T-cell (primary cell): ENCODE measurements around the gene PSMA3. TPM values are rescaled to one million over a fixed set of nuclear protein-coding genes. Genes with fewer than 3 reads are reported as not detected.

Experiments used
- ATAC-seq, 4 experiments: fragments of 200-7000 bp in 3 of 4; fragments of 150-1000 bp in 1 of 4; cut with Tn5 transposase; replicated peaks in 1 of 4; 1 replicate in 3 of 4; 2 replicates in 1 of 4; pipeline ENCODE4 v1.10.0; 2021; ENCODE audit warnings: moderate library complexity in 3 of 4, mild to moderate bottlenecking in 2 of 4, moderate number of reproducible peaks in 1 of 4
- CTCF ChIA-PET, 2 donors: fragments of 300-600 bp; sonication (Branson Sonifier 250); formaldehyde crosslinking; loops; one replicate each; lab custom pipeline; 2022; ENCODE audit warnings: antibody characterized with exemption in 2 of 2; lab: Charles Lee
- POLR2A ChIA-PET, 2 donors: fragments of 300-600 bp; sonication (Branson Sonifier 250); formaldehyde crosslinking; loops; one replicate each; lab custom pipeline; 2022; ENCODE audit warnings: antibody characterized with exemption in 2 of 2; lab: Charles Lee
- DNase-seq, 35 experiments: peaks; one replicate each; pipeline versions ENCODE4 v3.0.0 to v3.0.0-alpha.2; 2013 to 2023
- H3K27ac ChIP-seq: one replicate; pipeline ENCODE4 v1.5.1; 2013; ENCODE audit warnings: low read length
- H3K27me3 ChIP-seq, 2 experiments: replicated peaks in 1 of 2; 1 replicate in 1 of 2; 2 replicates in 1 of 2; pipeline versions ENCODE4 v1.6.1 to v1.7.0; 2013; ENCODE audit warnings: low read length in 1 of 2, mixed read lengths in 1 of 2; ENCODE audit not compliant: control insufficient read depth in 2 of 2, insufficient read depth in 2 of 2; ENCODE audit errors: extremely low read depth in 1 of 2
- H3K36me3 ChIP-seq, 2 donors: 1 replicate in 1 of 2; 2 replicates in 1 of 2; pipeline versions ENCODE4 v1.6.1 to v1.7.0; 2013; ENCODE audit warnings: low read length in 1 of 2; ENCODE audit not compliant: control insufficient read depth in 2 of 2, insufficient read depth in 1 of 2; ENCODE audit errors: extremely low read depth in 1 of 2
- H3K4me1 ChIP-seq, 2 experiments: 1 replicate in 1 of 2; 2 replicates in 1 of 2; pipeline versions ENCODE4 v1.6.1 to v1.7.0; 2013; ENCODE audit warnings: low read length in 2 of 2, mixed read lengths in 1 of 2; ENCODE audit not compliant: insufficient read depth in 2 of 2, control insufficient read depth in 1 of 2; ENCODE audit errors: extremely low read depth in 1 of 2
- H3K4me3 ChIP-seq, 2 donors: 1 replicate in 1 of 2; 2 replicates in 1 of 2; pipeline versions ENCODE4 v1.5.1 to v1.7.0; 2013; ENCODE audit warnings: mild to moderate bottlenecking in 2 of 2, low read length in 1 of 2, moderate library complexity in 1 of 2; ENCODE audit not compliant: control insufficient read depth in 1 of 2; ENCODE audit errors: extremely low read depth in 1 of 2
- H3K9me3 ChIP-seq: 2 replicates; pipeline ENCODE4 v1.7.0; 2013
- H3K27ac Mint-ChIP-seq, 2 donors: one replicate each; pipeline ENCODE4 v1.8.0; 2020 to 2021; ENCODE audit warnings: mild to moderate bottlenecking in 2 of 2, mixed read lengths in 2 of 2
- H3K27me3 Mint-ChIP-seq, 2 donors: one replicate each; pipeline ENCODE4 v1.8.0; 2021 to 2022; ENCODE audit warnings: mixed read lengths in 2 of 2
- H3K36me3 Mint-ChIP-seq: one replicate; pipeline ENCODE4 v1.8.0; 2021; ENCODE audit warnings: mixed read lengths
- H3K4me1 Mint-ChIP-seq, 3 donors: one replicate each; pipeline ENCODE4 v1.8.0; 2020 to 2022; ENCODE audit warnings: mixed read lengths in 3 of 3, mild to moderate bottlenecking in 1 of 3
- H3K4me3 Mint-ChIP-seq, 3 donors: one replicate each; pipeline ENCODE4 v1.8.0; 2020 to 2022; ENCODE audit warnings: mild to moderate bottlenecking in 3 of 3, mixed read lengths in 3 of 3, moderate library complexity in 3 of 3
- H3K9me3 Mint-ChIP-seq, 3 donors: one replicate each; pipeline ENCODE4 v1.8.0; 2020 to 2022; ENCODE audit warnings: mixed read lengths in 3 of 3
- WGBS: methylation state at CpG from one replicate; pipeline ENCODE4 v1.1.5; 2013; ENCODE audit warnings: missing lambda C conversion rate; ENCODE audit not compliant: insufficient coverage; 5-methylcytosine and 5-hydroxymethylcytosine counted together
- total RNA-seq, 35 experiments: library from RNA in 6 of 35; stranded (reverse) in 6 of 35; fragments of 120-200 nt in 1 of 35; gene quantifications; one replicate each; pipeline versions ENCODE4 v1.2.1 to v1.2.4 and lab custom pipeline; 2013 to 2026

Gene PSMA3
- total RNA-seq, 5 donors from 2014 or later (not counting 1 experiment from before 2014, with no cell fraction given): 75.5 to 139 (median 99.7) TPM

DNA sequence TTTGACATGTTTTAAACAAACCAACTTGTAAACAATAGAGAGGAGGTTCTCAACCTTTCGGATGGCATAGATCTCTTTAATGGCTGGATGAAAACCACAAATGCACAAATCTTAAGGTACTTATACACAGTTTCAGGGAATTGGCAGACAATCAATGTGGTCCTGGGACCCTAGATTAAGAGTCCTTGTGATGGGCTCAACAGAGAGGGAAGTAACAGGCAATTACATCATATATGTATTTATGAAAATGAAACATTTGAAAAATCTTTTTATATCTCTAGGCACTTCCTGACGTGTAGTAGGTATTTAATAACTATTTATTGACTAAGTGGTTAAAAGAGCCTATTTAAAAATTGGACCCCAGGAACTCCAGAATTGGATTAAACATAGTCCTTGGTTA is 43.8 kb upstream of the PSMA3 start:
- H3K36me3 ChIP-seq: peaks cover 0 to 2% of the 10 kb centered on the region in 2 donors
- ATAC-seq (no peak), DNase-seq (no peak)
- Mint-ChIP-seq H3K4me1 (peaks cover 38 to 52% (median 44%) of the 10 kb centered on the region in 3 donors), H3K27ac (peak overlapping the region; percentile 95 to 96), H3K27me3 (no peaks in the 10 kb centered on the region), H3K4me3 (peak overlapping the region; percentile 94 to 96 (median 94)), H3K36me3 (peaks cover 8% of the 10 kb centered on the region), H3K9me3 (no peaks in the 10 kb centered on the region)
- peak overlapping the region; percentile 84 to 95 for H3K4me3 ChIP-seq
- no peaks in the 10 kb centered on the region for H3K27me3 ChIP-seq
- no CpG with 5 or more reads among the region's 2 CpGs for WGBS
- ChIA-PET CTCF (interaction anchor here in 1 of 2 donors (1.2 kb wide), 1 partner anchor 46 kb away, joined by 4 read pairs; no protein-coding TSS in a partner anchor), POLR2A (interaction anchor here in 1 of 2 donors (2.2 kb wide), 1 partner anchor 44 kb away, joined by 8 read pairs; the partner anchor contains the start of gene PSMA3)
- peaks cover 6 to 21% of the 10 kb centered on the region in 2 experiments for H3K4me1 ChIP-seq
- H3K27ac ChIP-seq: peak overlapping the region; percentile 82
- no peaks in the 10 kb centered on the region for H3K9me3 ChIP-seq

DNA sequence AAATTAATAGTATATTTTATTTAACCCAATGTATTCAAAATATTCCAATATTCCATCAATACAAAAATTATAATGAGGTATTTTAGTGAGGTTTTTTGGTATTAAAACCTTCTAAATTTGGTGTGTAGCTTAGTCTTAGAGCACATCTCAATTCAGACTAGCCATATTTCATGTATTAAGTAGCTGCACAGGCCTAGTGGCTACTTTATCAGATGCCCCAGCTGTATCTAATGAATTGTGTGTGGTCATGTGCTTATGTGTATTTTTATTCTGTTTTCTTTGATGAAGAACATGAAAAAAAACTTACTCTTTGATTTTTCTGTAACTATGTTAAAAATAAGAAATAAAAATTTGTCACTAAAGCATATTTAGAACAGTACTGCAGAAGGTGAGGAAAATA is 31.5 kb upstream of the PSMA3 start:
- DNase-seq: no peak
- peaks cover 42% of the 10 kb centered on the region for H3K36me3 Mint-ChIP-seq

DNA sequence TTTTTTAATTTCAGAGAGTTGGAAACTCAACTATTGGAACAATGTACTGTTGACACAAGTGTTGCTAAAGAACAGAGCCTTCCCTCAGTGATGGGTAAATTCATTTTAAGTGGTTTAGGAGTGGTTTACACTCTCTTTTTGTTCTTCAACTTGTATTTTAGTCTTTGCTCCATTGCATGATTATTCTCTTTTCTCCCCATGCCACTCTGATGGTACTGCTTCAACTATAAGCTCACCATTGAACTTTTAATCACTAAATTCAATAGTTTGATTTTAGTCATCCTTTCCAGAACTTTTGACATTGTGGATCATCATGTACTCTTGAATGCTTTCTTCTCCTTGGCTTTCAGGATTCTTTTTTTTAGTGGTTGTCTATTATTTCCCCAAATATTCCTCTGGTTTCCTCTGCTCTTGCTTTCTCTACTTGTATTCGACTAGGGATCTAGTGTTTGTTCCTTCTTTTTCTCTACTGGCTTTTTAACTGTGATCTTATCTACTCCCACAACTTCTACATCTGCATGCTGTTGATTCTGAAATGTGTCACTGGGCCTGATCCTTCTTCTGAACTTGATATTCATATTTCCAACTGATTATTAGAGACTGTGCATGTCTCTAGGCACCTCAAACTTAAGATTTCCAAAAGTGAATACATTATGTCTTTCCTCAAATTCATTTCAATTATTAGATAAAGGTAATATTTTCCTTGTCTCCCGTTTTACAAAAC is 29.3 kb upstream of the PSMA3 start:
- ChIA-PET CTCF (interaction anchor here in 1 of 2 donors (0.6 to 0.7 kb wide), 2 partner anchors 11 to 1389 kb away, joined by 3 to 4 read pairs; no protein-coding TSS in a partner anchor), POLR2A (interaction anchor here in 1 of 2 donors (0.6 kb wide), 1 partner anchor 10 kb away, joined by 4 read pairs; no protein-coding TSS in a partner anchor)
- Mint-ChIP-seq H3K4me3 (no peak overlapping the region), H3K36me3 (peaks cover 36% of the 10 kb centered on the region), H3K9me3 (no peaks in the 10 kb centered on the region), H3K27ac (no peak overlapping the region), H3K27me3 (no peaks in the 10 kb centered on the region), H3K4me1 (peaks cover 0 to 2% (median 0%) of the 10 kb centered on the region in 3 donors)
- Histone ChIP-seq H3K9me3 (no peaks in the 10 kb centered on the region), H3K27me3 (no peaks in the 10 kb centered on the region), H3K36me3 (peaks cover 0 to 42% of the 10 kb centered on the region in 2 donors), H3K4me1 (no peaks in the 10 kb centered on the region), H3K4me3 (no peak overlapping the region), H3K27ac (no peak overlapping the region)
- DNase-seq (no peak), ATAC-seq (no peak)
- WGBS: no CpG with 5 or more reads among the region's 2 CpGs

More for the DNA sequence above, 31.5 kb upstream of the PSMA3 start:
- peaks cover 0 to 2% (median 0%) of the 10 kb centered on the region in 3 donors for H3K4me1 Mint-ChIP-seq
- no peak for ATAC-seq
- no peak overlapping the region for H3K4me3 ChIP-seq
- H3K4me1 ChIP-seq: no peaks in the 10 kb centered on the region
- H3K4me3 Mint-ChIP-seq: no peak overlapping the region
- H3K27ac Mint-ChIP-seq: no peak overlapping the region
- H3K27me3 ChIP-seq: no peaks in the 10 kb centered on the region
- H3K27me3 Mint-ChIP-seq: no peaks in the 10 kb centered on the region
- H3K9me3 ChIP-seq: no peaks in the 10 kb centered on the region
- POLR2A ChIA-PET: interaction anchor here (0.6 kb wide), 2 partner anchors 8 to 109 kb away, joined by 3 to 5 read pairs; no protein-coding TSS in a partner anchor
- no peak overlapping the region for H3K27ac ChIP-seq
- CTCF ChIA-PET: interaction anchor here (0.5 to 1.5 kb wide), 3 partner anchors 80 to 182 kb away, joined by 3 read pairs; partner anchors contain the start of gene TOMM20L (in 1 of the 2)
- H3K9me3 Mint-ChIP-seq: no peaks in the 10 kb centered on the region
- peaks cover 0 to 57% of the 10 kb centered on the region in 2 donors for H3K36me3 ChIP-seq

DNA sequence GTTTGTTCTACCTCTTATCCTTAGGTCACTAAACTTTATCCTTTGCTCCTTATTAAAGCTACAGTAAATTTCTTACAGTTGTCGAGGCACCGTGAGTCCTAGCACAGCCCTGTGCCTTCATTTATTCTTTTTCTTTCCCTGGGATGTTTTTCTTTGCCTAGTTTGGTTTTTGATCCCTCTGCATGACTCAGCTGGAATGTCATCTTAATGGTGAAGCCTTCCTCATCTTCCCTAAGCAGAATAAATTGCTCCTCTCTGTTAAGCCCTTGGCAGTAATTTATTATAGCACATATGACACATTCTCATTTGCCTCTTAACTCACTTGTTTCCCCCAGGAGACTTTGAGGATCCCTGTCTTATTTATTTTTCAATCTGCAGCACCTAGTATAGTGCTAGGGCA is 28.1 kb upstream of the PSMA3 start:
- peaks cover 0 to 2% (median 0%) of the 10 kb centered on the region in 3 donors for H3K4me1 Mint-ChIP-seq
- ChIA-PET CTCF (no interaction called here), POLR2A (no interaction called here)
- peaks cover 0 to 41% of the 10 kb centered on the region in 2 donors for H3K36me3 ChIP-seq
- no peak for ATAC-seq
- no peaks in the 10 kb centered on the region for H3K9me3 ChIP-seq
- no peaks in the 10 kb centered on the region for H3K27me3 ChIP-seq
- no peaks in the 10 kb centered on the region for H3K27me3 Mint-ChIP-seq
- DNase-seq: no peak
- peaks cover 32% of the 10 kb centered on the region for H3K36me3 Mint-ChIP-seq
- H3K27ac ChIP-seq: no peak overlapping the region
- whole genome bisulfite sequencing: 92% methylated on average over 2 of the region's 2 CpGs
- no peaks in the 10 kb centered on the region for H3K4me1 ChIP-seq
- no peak overlapping the region for H3K4me3 ChIP-seq
- H3K9me3 Mint-ChIP-seq: no peaks in the 10 kb centered on the region
- no peak overlapping the region for H3K4me3 Mint-ChIP-seq
- H3K27ac Mint-ChIP-seq: no peak overlapping the region

DNA sequence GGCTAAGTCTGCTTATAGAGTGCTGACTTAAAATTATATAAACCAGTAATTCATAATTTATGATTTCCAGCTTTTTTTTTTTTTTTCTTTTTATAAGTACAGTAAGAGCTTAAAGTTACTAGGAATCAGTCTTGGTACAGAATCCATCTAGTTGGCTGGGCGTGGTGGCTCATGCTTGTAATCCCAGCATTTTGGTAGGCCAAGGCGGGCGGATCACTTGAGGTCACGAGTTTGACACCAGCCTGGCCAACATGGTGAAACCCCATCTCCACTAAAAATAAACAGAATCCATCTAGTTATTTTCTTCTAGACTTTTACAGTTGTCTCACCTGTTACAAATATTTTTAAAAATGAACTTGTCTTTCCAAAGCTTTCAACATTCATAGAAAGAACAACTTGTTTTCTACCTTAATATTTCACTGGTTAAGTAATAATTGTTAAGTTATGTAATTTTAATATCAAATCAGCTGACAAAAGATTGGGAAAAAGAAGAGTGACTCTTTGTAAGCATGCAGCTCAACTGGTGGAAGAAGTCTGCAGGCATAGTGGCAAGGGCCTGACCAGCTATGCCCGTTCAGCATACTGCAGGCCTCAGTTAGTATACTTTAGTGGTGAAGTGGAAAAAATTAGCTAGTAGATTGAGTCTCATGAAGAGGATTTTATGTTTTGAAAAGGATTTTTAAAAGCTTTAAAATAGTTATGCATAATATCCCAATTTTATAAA is 17.4 kb upstream of the PSMA3 start:
- no peak overlapping the region for H3K27ac ChIP-seq
- ATAC-seq (no peak), DNase-seq (no peak)
- Mint-ChIP-seq H3K36me3 (peaks cover 23% of the 10 kb centered on the region), H3K27ac (no peak overlapping the region), H3K4me1 (no peaks in the 10 kb centered on the region), H3K4me3 (no peak overlapping the region), H3K9me3 (no peaks in the 10 kb centered on the region), H3K27me3 (no peaks in the 10 kb centered on the region)
- no peaks in the 10 kb centered on the region for H3K9me3 ChIP-seq
- H3K4me3 ChIP-seq: no peak overlapping the region
- 96% methylated on average over 4 of the region's 5 CpGs for WGBS
- ChIA-PET POLR2A (interaction anchor here (0.5 to 0.6 kb wide), 3 partner anchors 13 to 286 kb away, joined by 3 to 5 read pairs (median 3); no protein-coding TSS in a partner anchor), CTCF (interaction anchor here (0.5 to 0.7 kb wide), 3 partner anchors 25 to 1847 kb away, joined by 3 to 6 read pairs (median 4); no protein-coding TSS in a partner anchor)
- no peaks in the 10 kb centered on the region for H3K27me3 ChIP-seq
- peaks cover 0 to 13% of the 10 kb centered on the region in 2 donors for H3K36me3 ChIP-seq
- H3K4me1 ChIP-seq: no peaks in the 10 kb centered on the region
